Placental epithelial cell (primary cell): ENCODE results near the gene NKX2-2. TPM values are rescaled to one million over a fixed set of nuclear protein-coding genes. Genes with fewer than 3 reads are reported as not detected.

Experiments
- total RNA-seq: library from RNA; depleted of rRNA; stranded (reverse); fragments of >200 nt; gene quantifications from 2 replicates; pipeline ENCODE4 v1.2.3, GENCODE V29; 2012

The NKX2-2 gene
- total RNA-seq = not detected in 2 replicates

GRCh38 chr20:21513881-21514540 lies at the start of gene NKX2-2:
TSS of gene NKX2-2 (minus strand) at chr20:21514064. CDS start at chr20:21513669, 395 bp downstream.

Other genes with a start within 250 kb of the NKX2-2 start
- gene XRN2, start 210.7 kb downstream of the NKX2-2 start, total RNA-seq = 66.0 and 74.2 TPM in 2 replicates
- not detected in 2 replicates for gene NKX2-4, start 116.5 kb downstream of the NKX2-2 start, total RNA-seq
- gene PAX1, start 191.6 kb upstream of the NKX2-2 start, total RNA-seq = not detected in 2 replicates